Kidney (tissue), 14 donors: ENCODE results near the gene ARHGEF17. TPM values are rescaled to one million over a fixed set of nuclear protein-coding genes. Genes with fewer than 3 reads are reported as not detected.

Experiments
- DNase-seq, 5 donors: peaks; one replicate each; pipeline ENCODE4 v3.0.0-alpha.2; 2013 to 2020
- FAIRE-seq: peaks from 2 replicates; lab custom pipeline; 2012; peaks lifted over from hg19 to GRCh38; lab: Jason Lieb, UNC
- H3K27ac ChIP-seq, 2 donors: one replicate each; pipeline ENCODE4 v1.7.0; 2013; ENCODE audit warnings: low read depth in 2 of 2, low read length in 2 of 2, inconsistent platforms in 1 of 2
- H3K27me3 ChIP-seq: one replicate; pipeline ENCODE4 v1.7.1; 2013; ENCODE audit warnings: low read length, inconsistent platforms; ENCODE audit not compliant: control insufficient read depth, insufficient read depth
- H3K36me3 ChIP-seq, 3 donors: one replicate each; pipeline versions ENCODE4 v1.7.0 to v1.7.1; 2013; ENCODE audit warnings: low read length in 3 of 3, control low read depth in 1 of 3, inconsistent platforms in 1 of 3; ENCODE audit not compliant: insufficient read depth in 3 of 3, control insufficient read depth in 2 of 3
- H3K4me1 ChIP-seq, 3 donors: one replicate each; pipeline versions ENCODE4 v1.7.0 to v1.7.1; 2013; ENCODE audit warnings: low read length in 3 of 3, inconsistent platforms in 1 of 3, low read depth in 1 of 3; ENCODE audit not compliant: control insufficient read depth in 2 of 3, insufficient read depth in 2 of 3
- H3K4me3 ChIP-seq, 3 donors: one replicate each; pipeline versions ENCODE4 v1.7.0 to v1.8.1; 2013; ENCODE audit warnings: low read length in 3 of 3, control low read depth in 1 of 3, inconsistent platforms in 1 of 3
- H3K9ac ChIP-seq, 3 donors: one replicate each; pipeline versions ENCODE4 v1.7.0 to v1.7.1; 2013; ENCODE audit warnings: low read length in 3 of 3, control low read depth in 1 of 3, inconsistent platforms in 1 of 3
- H3K9me3 ChIP-seq, 3 donors: one replicate each; pipeline versions ENCODE4 v1.7.0 to v1.7.1; 2013; ENCODE audit warnings: low read length in 3 of 3, control low read depth in 1 of 3, inconsistent platforms in 1 of 3; ENCODE audit not compliant: control insufficient read depth in 2 of 3, insufficient read depth in 1 of 3
- CTCF ChIP-seq: IDR thresholded peaks from 3 replicates; pipeline ENCODE4 v1.5.1; 2012; ENCODE audit warnings: mild to moderate bottlenecking, moderate library complexity, borderline replicate concordance; ENCODE audit not compliant: insufficient read depth; ENCODE audit errors: extremely low read depth
- intact Hi-C: fragments of 100-400 bp; cut with DNase I; formaldehyde crosslinking; loops from one replicate; pipeline ENCODE4 v1.11.1; 2022
- polyA plus RNA-seq: library from polyadenylated mRNA; stranded (reverse); fragments of 350-450 nt; fragmentation: Illumina TruSeq; extraction: RNeasy Lipid Tissue Mini Kit (QIAGEN cat#74804); gene quantifications from one replicate; pipeline ENCODE4 v1.2.3, GENCODE V29; 2014; ENCODE audit warnings: low read depth, low replicate concordance; ENCODE audit not compliant: insufficient read depth
- total RNA-seq: library from RNA; stranded (reverse); fragmentation: NEBNext Ultra II Directional; extraction: Animal tissue kit (Norgen Biotek cat#: 25700); gene quantifications from one replicate; pipeline ENCODE4 v1.2.1, GENCODE V29; 2021
- donor health status: control.
- donor health status: control.
- donor health status: control.
- donor health status: control.
- donor health status: control.
- donor health status: DM: yes; HTN: yes; CAD: no.
- donor health status: Normal renal cell carcinoma (clear cell type).

ARHGEF17 gene
- total and polyA plus RNA-seq, 2 donors from 2014 or later, result 36.6 to 68.2 TPM

GRCh38 chr11:73297231-73297590 lies 10.9 kb upstream of the ARHGEF17 start:
- intact Hi-C loops, result loop anchor here (10.0 kb wide), 1 partner anchor 98 kb away; no protein-coding TSS in a partner anchor
- no peak for TF ChIP-seq CTCF
- FAIRE-seq, result no peak

GRCh38 chr11:73297702-73298101 lies 10.4 kb upstream of the ARHGEF17 start:
- DNase-seq, result no peak
- intact Hi-C loops, result loop anchor here (10.0 kb wide), 1 partner anchor 97 kb away; no protein-coding TSS in a partner anchor

More at GRCh38 chr11:73297231-73297590, 10.9 kb upstream of the ARHGEF17 start:
- Histone ChIP-seq H3K36me3 (no peaks in the 10 kb centered on the region), H3K9me3 (no peaks in the 10 kb centered on the region), H3K4me1 (no peaks in the 10 kb centered on the region), H3K9ac (no peak overlapping the region), H3K27me3 (no peaks in the 10 kb centered on the region), H3K27ac (no peak overlapping the region), H3K4me3 (no peak overlapping the region)
- DNase-seq, result peak in 2 of 5 donors; percentile 37 to 50

GRCh38 chr11:73298233-73298632 lies 9.8 kb upstream of the ARHGEF17 start:
- no peak for TF ChIP-seq CTCF
- FAIRE-seq, result no peak
- no peaks in the 10 kb centered on the region for H3K27me3 ChIP-seq
- H3K9ac ChIP-seq, result no peak overlapping the region
- peak in 1 of 5 donors; percentile 35 for DNase-seq
- no peak overlapping the region for H3K4me3 ChIP-seq
- no peaks in the 10 kb centered on the region for H3K9me3 ChIP-seq
- no peaks in the 10 kb centered on the region for H3K4me1 ChIP-seq
- intact Hi-C loops, result loop anchor here (10.0 kb wide), 1 partner anchor 97 kb away; no protein-coding TSS in a partner anchor
- no peak overlapping the region for H3K27ac ChIP-seq
- H3K36me3 ChIP-seq, result no peaks in the 10 kb centered on the region

More at GRCh38 chr11:73297702-73298101, 10.4 kb upstream of the ARHGEF17 start:
- Histone ChIP-seq H3K4me3 (no peak overlapping the region), H3K9me3 (no peaks in the 10 kb centered on the region), H3K36me3 (no peaks in the 10 kb centered on the region), H3K9ac (no peak overlapping the region), H3K27me3 (no peaks in the 10 kb centered on the region), H3K27ac (no peak overlapping the region), H3K4me1 (no peaks in the 10 kb centered on the region)
- TF ChIP-seq CTCF, result no peak
- FAIRE-seq, result no peak

- no peak overlapping the region for H3K4me3 ChIP-seq
- no peaks in the 10 kb centered on the region for H3K9me3 ChIP-seq
- no peak overlapping the region for H3K27ac ChIP-seq
- FAIRE-seq (no peak), DNase-seq (peak in 1 of 5 donors; percentile 29)
- TF ChIP-seq CTCF, result no peak
- H3K4me1 ChIP-seq, result no peaks in the 10 kb centered on the region
- no peaks in the 10 kb centered on the region for H3K36me3 ChIP-seq
- intact Hi-C loops, result loop anchor here (10.0 kb wide), 1 partner anchor 95 kb away; no protein-coding TSS in a partner anchor
- H3K9ac ChIP-seq, result no peak overlapping the region
- no peaks in the 10 kb centered on the region for H3K27me3 ChIP-seq
These were observed 8.3 kb upstream of the ARHGEF17 start for GRCh38 chr11:73299751-73300150.
